AG09319 (cell line): ENCODE data around the gene CHCHD2.
"Not testable (repeated sequence)": the region's sequence is repeated elsewhere in the genome, so short reads cannot be mapped to it uniquely, and the experiment has no call there.

Source experiments
- DNase-seq: peaks from one replicate; pipeline ENCODE4 v3.0.0-alpha.2; 2010; ENCODE audit warnings: low read depth; ENCODE audit errors: extremely low read depth
- CTCF ChIP-seq: IDR thresholded peaks from 2 replicates; pipeline ENCODE4 v1.5.1; 2011; ENCODE audit warnings: low read depth, mild to moderate bottlenecking, inconsistent platforms, low read length, moderate library complexity

Gene CHCHD2

GRCh38 chr7:56106108-56107073 lies at the start of gene CHCHD2:
Gene CHCHD2, minus strand, starts transcription at chr7:56106476. Its CDS starts 63 bp downstream, at chr7:56106413.
- peak; percentile 96 for DNase-seq
- no peak for TF ChIP-seq CTCF

GRCh38 chr7:56131062-56131461 lies 24.8 kb upstream of the CHCHD2 start:
- not testable (repeated sequence) for DNase-seq

- no peak for TF ChIP-seq CTCF
- no peak for DNase-seq
Observed at GRCh38 chr7:56127241-56127975, 21.1 kb upstream of the CHCHD2 start.

GRCh38 chr7:56125831-56126230 lies 19.6 kb upstream of the CHCHD2 start:
- no peak for TF ChIP-seq CTCF
- DNase-seq: no peak

GRCh38 chr7:56124981-56125380 lies 18.7 kb upstream of the CHCHD2 start:
- DNase-seq: no peak
- TF ChIP-seq CTCF: no peak

GRCh38 chr7:56121440-56121839 lies 15.2 kb upstream of the CHCHD2 start:
- no peak for TF ChIP-seq CTCF

GRCh38 chr7:56115852-56116538 lies 9.7 kb upstream of the CHCHD2 start, which contains the start of gene NUPR2:
Gene NUPR2, minus strand, starts transcription at chr7:56116417. Its CDS starts 103 bp downstream, at chr7:56116314.
- no peak for TF ChIP-seq CTCF
- DNase-seq: no peak

More at GRCh38 chr7:56121440-56121839, 15.2 kb upstream of the CHCHD2 start:
- DNase-seq: no peak

GRCh38 chr7:56112244-56112643 lies 6.0 kb upstream of the CHCHD2 start:
- DNase-seq: not testable (repeated sequence)
